Stimulated activated CD8-positive, alpha-beta memory T cell treated with anti-CD3 and anti-CD28 coated beads, Interleukin-7, amount 100 ng/mL, for 1 hour (primary cell): ENCODE results near the gene QSER1.

Source experiments
- DNase-seq, 2 donors: peaks; one replicate each; pipeline ENCODE4 v3.0.0-alpha.2; 2020; ENCODE audit warnings: low read depth in 2 of 2

QSER1 gene

GRCh38 chr11:32890843-32891656 is 1.6 kb upstream of the QSER1 start:
- no peak for DNase-seq

- no peak for DNase-seq
Measured at GRCh38 chr11:32891657-32892354, 805 bp upstream of the QSER1 start.

GRCh38 chr11:32893093-32893342 is 407 bp downstream of the QSER1 start:
- DNase-seq = no peak

GRCh38 chr11:32893343-32894148 is 935 bp downstream of the QSER1 start:
- DNase-seq = no peak

GRCh38 chr11:32894149-32894827 is 1.7 kb downstream of the QSER1 start:
- DNase-seq = no peak

- DNase-seq = no peak
Measured at GRCh38 chr11:32894921-32895320, 2.3 kb downstream of the QSER1 start.

GRCh38 chr11:32895471-32895870 is 2.9 kb downstream of the QSER1 start:
- no peak for DNase-seq

GRCh38 chr11:32897103-32897502 is 4.5 kb downstream of the QSER1 start:
- no peak for DNase-seq

- DNase-seq = no peak
Measured at GRCh38 chr11:32899438-32899837, 6.8 kb downstream of the QSER1 start.

GRCh38 chr11:32902089-32902665 is 9.6 kb downstream of the QSER1 start:
- no peak for DNase-seq

GRCh38 chr11:32905028-32905667 is 12.5 kb downstream of the QSER1 start:
- no peak for DNase-seq

GRCh38 chr11:32908619-32909018 is 16.0 kb downstream of the QSER1 start:
- no peak for DNase-seq

- DNase-seq = no peak
Measured at GRCh38 chr11:32911413-32911812, 18.8 kb downstream of the QSER1 start.

- DNase-seq = no peak
Measured at GRCh38 chr11:32913445-32913844, 20.8 kb downstream of the QSER1 start.

GRCh38 chr11:32916361-32916760 is 23.8 kb downstream of the QSER1 start:
- DNase-seq = no peak

- no peak for DNase-seq
Measured at GRCh38 chr11:32916994-32917393, 24.4 kb downstream of the QSER1 start.

- DNase-seq = no peak
Measured at GRCh38 chr11:32918427-32918826, 25.8 kb downstream of the QSER1 start.

- DNase-seq = no peak
Measured at GRCh38 chr11:32919338-32919737, 26.7 kb downstream of the QSER1 start.

GRCh38 chr11:32920570-32920969 is 28.0 kb downstream of the QSER1 start:
- DNase-seq = no peak

GRCh38 chr11:32921204-32921603 is 28.6 kb downstream of the QSER1 start:
- no peak for DNase-seq

- DNase-seq = no peak
Measured at GRCh38 chr11:32931606-32932005, 39.0 kb downstream of the QSER1 start.
